22Rv1 (cell line): Measurements from ENCODE around the gene ZNF787.

ENCODE experiments used
- ZFX ChIP-seq: fragments of 450-650 bp; IDR thresholded peaks from 2 replicates; pipeline ENCODE4 v1.6.1; 2017; ENCODE audit warnings: antibody characterized with exemption, borderline replicate concordance
- TF ChIP-seq, protein P1 (sequence below): fragments of 450-650 bp; IDR thresholded peaks from 2 replicates; pipeline ENCODE4 v1.5.1; 2017; ENCODE audit warnings: mild to moderate bottlenecking

DNA sequence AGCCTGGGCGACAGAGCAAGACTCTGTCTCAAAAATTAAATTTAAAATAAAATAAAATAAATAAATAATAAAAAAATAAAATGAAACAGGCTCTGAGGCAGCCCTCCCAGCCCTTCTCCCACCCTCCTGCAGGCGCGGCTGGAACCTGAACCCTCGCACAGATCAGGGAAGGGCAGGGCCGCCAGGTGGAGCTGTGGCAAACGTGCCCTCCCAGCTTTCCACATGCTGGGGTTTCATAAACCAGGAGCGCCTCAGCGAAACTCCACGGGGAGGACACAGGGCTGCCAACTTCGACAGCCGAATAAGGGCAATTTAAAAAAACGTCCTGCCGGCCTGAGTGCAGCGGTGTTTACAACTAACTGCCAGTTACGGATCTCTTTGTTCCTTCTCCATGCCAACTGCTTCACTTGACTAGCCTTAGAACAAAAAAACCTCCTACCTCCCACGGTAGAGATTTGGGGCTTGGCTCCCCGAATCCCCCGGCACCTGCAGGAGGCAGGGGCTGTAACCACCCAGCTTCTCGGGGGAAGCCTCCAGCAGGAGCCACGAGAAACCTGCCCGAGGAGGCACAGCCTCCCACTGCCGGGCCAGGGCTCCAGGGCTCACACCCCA, 15.9 kb downstream of the ZNF787 start:
- TF ChIP-seq, protein P1, sequence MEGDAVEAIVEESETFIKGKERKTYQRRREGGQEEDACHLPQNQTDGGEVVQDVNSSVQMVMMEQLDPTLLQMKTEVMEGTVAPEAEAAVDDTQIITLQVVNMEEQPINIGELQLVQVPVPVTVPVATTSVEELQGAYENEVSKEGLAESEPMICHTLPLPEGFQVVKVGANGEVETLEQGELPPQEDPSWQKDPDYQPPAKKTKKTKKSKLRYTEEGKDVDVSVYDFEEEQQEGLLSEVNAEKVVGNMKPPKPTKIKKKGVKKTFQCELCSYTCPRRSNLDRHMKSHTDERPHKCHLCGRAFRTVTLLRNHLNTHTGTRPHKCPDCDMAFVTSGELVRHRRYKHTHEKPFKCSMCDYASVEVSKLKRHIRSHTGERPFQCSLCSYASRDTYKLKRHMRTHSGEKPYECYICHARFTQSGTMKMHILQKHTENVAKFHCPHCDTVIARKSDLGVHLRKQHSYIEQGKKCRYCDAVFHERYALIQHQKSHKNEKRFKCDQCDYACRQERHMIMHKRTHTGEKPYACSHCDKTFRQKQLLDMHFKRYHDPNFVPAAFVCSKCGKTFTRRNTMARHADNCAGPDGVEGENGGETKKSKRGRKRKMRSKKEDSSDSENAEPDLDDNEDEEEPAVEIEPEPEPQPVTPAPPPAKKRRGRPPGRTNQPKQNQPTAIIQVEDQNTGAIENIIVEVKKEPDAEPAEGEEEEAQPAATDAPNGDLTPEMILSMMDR = peak; percentile 77
- no peak for TF ChIP-seq ZFX
